Trophoblast cell (in vitro differentiated cells and primary cell): ENCODE measurements around the gene SEC22A.

Source experiments
- DNase-seq, 2 donors: peaks; one replicate each; pipeline ENCODE4 v3.0.0-alpha.2; 2016
- H2AFZ ChIP-seq: 2 replicates; pipeline ENCODE4 v1.6.1; 2013; ENCODE audit warnings: low read length, moderate library complexity, mild to moderate bottlenecking; ENCODE audit not compliant: insufficient read depth, poor library complexity
- H2AK5ac ChIP-seq: 2 replicates; pipeline ENCODE4 v1.6.1; 2013; ENCODE audit warnings: mild to moderate bottlenecking, low read length
- H2BK120ac ChIP-seq: 2 replicates; pipeline ENCODE4 v1.6.1; 2013; ENCODE audit warnings: low read length, mild to moderate bottlenecking, moderate library complexity; ENCODE audit not compliant: insufficient read depth, poor library complexity
- H2BK12ac ChIP-seq: 2 replicates; pipeline ENCODE4 v1.6.1; 2013; ENCODE audit warnings: mild to moderate bottlenecking, low read length, moderate library complexity
- H2BK5ac ChIP-seq: 2 replicates; pipeline ENCODE4 v1.6.1; 2013; ENCODE audit warnings: low read length, low read depth, moderate library complexity, mild to moderate bottlenecking; ENCODE audit not compliant: poor library complexity
- H3K14ac ChIP-seq: 2 replicates; pipeline ENCODE4 v1.6.1; 2013; ENCODE audit warnings: mild to moderate bottlenecking, low read length
- H3K18ac ChIP-seq: 2 replicates; pipeline ENCODE4 v1.6.1; 2013; ENCODE audit warnings: mild to moderate bottlenecking, low read length
- H3K23ac ChIP-seq: 2 replicates; pipeline ENCODE4 v1.6.1; 2013; ENCODE audit warnings: low read length
- H3K27ac ChIP-seq: 2 replicates; pipeline ENCODE4 v1.5.1; 2013; ENCODE audit warnings: low read depth, mild to moderate bottlenecking, inconsistent platforms, low read length, moderate library complexity
- H3K27me3 ChIP-seq: 2 replicates; pipeline ENCODE4 v1.6.1; 2013; ENCODE audit warnings: inconsistent platforms, mild to moderate bottlenecking, low read length, moderate library complexity; ENCODE audit not compliant: insufficient read depth
- H3K36me3 ChIP-seq, 2 experiments: 1 replicate in 1 of 2; 2 replicates in 1 of 2; pipeline ENCODE4 v1.6.1; 2013; ENCODE audit warnings: low read length in 2 of 2, mild to moderate bottlenecking in 2 of 2, moderate library complexity in 1 of 2; ENCODE audit not compliant: insufficient read depth in 2 of 2, control insufficient read depth in 1 of 2
- H3K4ac ChIP-seq: 2 replicates; pipeline ENCODE4 v1.6.1; 2013; ENCODE audit warnings: low read depth, mild to moderate bottlenecking, low read length, moderate library complexity
- H3K4me1 ChIP-seq, 2 experiments: 1 replicate in 1 of 2; 2 replicates in 1 of 2; pipeline ENCODE4 v1.6.1; 2013; ENCODE audit warnings: low read length in 2 of 2, mild to moderate bottlenecking in 2 of 2, moderate library complexity in 1 of 2; ENCODE audit not compliant: insufficient read depth in 2 of 2, control insufficient read depth in 1 of 2
- H3K4me2 ChIP-seq: 2 replicates; pipeline ENCODE4 v1.6.1; 2013; ENCODE audit warnings: inconsistent platforms, mild to moderate bottlenecking, low read length, moderate library complexity
- H3K4me3 ChIP-seq: 2 replicates; pipeline ENCODE4 v1.5.1; 2013; ENCODE audit warnings: mild to moderate bottlenecking, low read depth, low read length, inconsistent platforms
- H3K79me1 ChIP-seq: one replicate; pipeline ENCODE4 v1.6.1; 2013; ENCODE audit warnings: low read length
- H3K79me2 ChIP-seq: 2 replicates; pipeline ENCODE4 v1.6.1; 2013; ENCODE audit warnings: low read length, mild to moderate bottlenecking; ENCODE audit not compliant: control insufficient read depth, insufficient read depth, poor library complexity
- H3K9ac ChIP-seq: 2 replicates; pipeline ENCODE4 v1.6.1; 2013; ENCODE audit warnings: mild to moderate bottlenecking, low read length
- H3K9me3 ChIP-seq: 2 replicates; pipeline ENCODE4 v1.6.1; 2013; ENCODE audit warnings: low read depth, mild to moderate bottlenecking, control low read depth, inconsistent platforms, low read length; ENCODE audit not compliant: insufficient read depth
- H4K12ac ChIP-seq: 2 replicates; pipeline ENCODE4 v1.6.1; 2013; ENCODE audit warnings: low read depth, mild to moderate bottlenecking, low read length, moderate library complexity
- H4K8ac ChIP-seq: 2 replicates; pipeline ENCODE4 v1.6.1; 2013; ENCODE audit warnings: low read depth, mild to moderate bottlenecking, low read length, moderate library complexity
- H4K91ac ChIP-seq: one replicate; pipeline ENCODE4 v1.6.1; 2013; ENCODE audit warnings: low read depth, mild to moderate bottlenecking, low read length, moderate library complexity
- WGBS: extraction: QIAGEN DNeasy Blood & Tissue Kit; methylation state at CpG from one replicate; pipeline ENCODE4 v1.1.7; 2013; ENCODE audit warnings: missing lambda C conversion rate; ENCODE audit not compliant: insufficient read length, insufficient coverage; ENCODE audit errors: extremely low coverage; 5-methylcytosine and 5-hydroxymethylcytosine counted together

The SEC22A gene

DNA sequence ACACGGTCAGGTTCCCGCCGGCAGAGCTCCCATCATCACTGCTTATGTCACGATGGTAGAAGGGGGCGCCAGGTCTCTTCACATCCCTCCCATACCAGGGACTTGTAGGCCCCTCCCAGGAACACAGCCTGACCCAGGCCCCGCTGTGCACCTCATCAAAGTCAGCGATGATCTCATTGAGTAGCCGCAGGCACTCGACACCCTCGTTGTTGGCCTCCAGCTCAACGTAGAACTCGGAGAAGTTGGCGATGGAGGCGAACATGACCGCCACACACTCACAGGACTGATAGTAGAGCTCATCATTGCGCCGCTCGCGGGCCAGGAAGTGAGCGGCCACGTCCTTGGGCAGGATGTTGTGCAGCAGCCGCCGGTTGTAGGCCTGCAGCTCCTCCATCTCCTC, 89.2 kb downstream of the SEC22A start:
- H3K18ac ChIP-seq: no peak overlapping the region
- no peak overlapping the region for H4K12ac ChIP-seq
- WGBS: no CpG with 5 or more reads among the region's 23 CpGs
- H2AFZ ChIP-seq: no peak overlapping the region
- H3K4me3 ChIP-seq: no peak overlapping the region
- H2BK12ac ChIP-seq: no peak overlapping the region
- no peaks in the 10 kb centered on the region for H3K27me3 ChIP-seq
- H3K9me3 ChIP-seq: peaks cover 2% of the 10 kb centered on the region
- no peak overlapping the region for H3K4me2 ChIP-seq
- H3K14ac ChIP-seq: no peak overlapping the region
- no peak overlapping the region for H3K9ac ChIP-seq
- no peaks in the 10 kb centered on the region for H3K79me2 ChIP-seq
- H2BK120ac ChIP-seq: no peak overlapping the region
- no peak overlapping the region for H4K91ac ChIP-seq
- H3K27ac ChIP-seq: no peak overlapping the region
- H2BK5ac ChIP-seq: no peak overlapping the region
- no peaks in the 10 kb centered on the region for H3K36me3 ChIP-seq
- H2AK5ac ChIP-seq: no peak overlapping the region
- H3K4ac ChIP-seq: no peak overlapping the region
- H3K23ac ChIP-seq: no peak overlapping the region
- H4K8ac ChIP-seq: no peak overlapping the region
- DNase-seq: no peak
- H3K4me1 ChIP-seq: peaks cover 0 to 2% of the 10 kb centered on the region in 2 experiments
- H3K79me1 ChIP-seq: no peaks in the 10 kb centered on the region

GRCh38 chr3:123291404-123291803, 89.7 kb downstream of the SEC22A start:
- Histone ChIP-seq H3K4me1 (no peaks in the 10 kb centered on the region), H3K79me2 (no peaks in the 10 kb centered on the region), H3K4me3 (no peak overlapping the region), H3K18ac (no peak overlapping the region), H3K27ac (no peak overlapping the region), H4K91ac (no peak overlapping the region), H3K9me3 (peaks cover 2% of the 10 kb centered on the region), H2AFZ (no peak overlapping the region), H4K8ac (no peak overlapping the region), H3K36me3 (no peaks in the 10 kb centered on the region), H3K4ac (no peak overlapping the region), H2BK5ac (no peak overlapping the region), H4K12ac (no peak overlapping the region), H3K9ac (no peak overlapping the region), H3K23ac (no peak overlapping the region), H3K79me1 (no peaks in the 10 kb centered on the region), H2AK5ac (no peak overlapping the region), H3K27me3 (no peaks in the 10 kb centered on the region), H3K14ac (no peak overlapping the region), H2BK120ac (no peak overlapping the region), H3K4me2 (no peak overlapping the region), H2BK12ac (no peak overlapping the region)
- DNase-seq: no peak
- no CpG with 5 or more reads among the region's 7 CpGs for WGBS

GRCh38 chr3:123292321-123293310, 90.9 kb downstream of the SEC22A start:
- Histone ChIP-seq H4K12ac (no peak overlapping the region), H3K4me3 (no peak overlapping the region), H2AFZ (no peak overlapping the region), H2BK5ac (no peak overlapping the region), H2BK120ac (no peak overlapping the region), H3K4ac (no peak overlapping the region), H2BK12ac (no peak overlapping the region), H3K36me3 (no peaks in the 10 kb centered on the region), H3K9ac (no peak overlapping the region), H3K23ac (no peak overlapping the region), H2AK5ac (no peak overlapping the region), H4K91ac (no peak overlapping the region), H4K8ac (no peak overlapping the region), H3K27me3 (no peaks in the 10 kb centered on the region), H3K18ac (no peak overlapping the region), H3K14ac (no peak overlapping the region), H3K4me2 (no peak overlapping the region), H3K27ac (no peak overlapping the region), H3K4me1 (no peaks in the 10 kb centered on the region), H3K9me3 (peaks cover 2% of the 10 kb centered on the region), H3K79me1 (no peaks in the 10 kb centered on the region), H3K79me2 (no peaks in the 10 kb centered on the region)
- DNase-seq: peak in 1 of 2 donors; percentile 32
- no CpG with 5 or more reads among the region's 15 CpGs for WGBS

DNA sequence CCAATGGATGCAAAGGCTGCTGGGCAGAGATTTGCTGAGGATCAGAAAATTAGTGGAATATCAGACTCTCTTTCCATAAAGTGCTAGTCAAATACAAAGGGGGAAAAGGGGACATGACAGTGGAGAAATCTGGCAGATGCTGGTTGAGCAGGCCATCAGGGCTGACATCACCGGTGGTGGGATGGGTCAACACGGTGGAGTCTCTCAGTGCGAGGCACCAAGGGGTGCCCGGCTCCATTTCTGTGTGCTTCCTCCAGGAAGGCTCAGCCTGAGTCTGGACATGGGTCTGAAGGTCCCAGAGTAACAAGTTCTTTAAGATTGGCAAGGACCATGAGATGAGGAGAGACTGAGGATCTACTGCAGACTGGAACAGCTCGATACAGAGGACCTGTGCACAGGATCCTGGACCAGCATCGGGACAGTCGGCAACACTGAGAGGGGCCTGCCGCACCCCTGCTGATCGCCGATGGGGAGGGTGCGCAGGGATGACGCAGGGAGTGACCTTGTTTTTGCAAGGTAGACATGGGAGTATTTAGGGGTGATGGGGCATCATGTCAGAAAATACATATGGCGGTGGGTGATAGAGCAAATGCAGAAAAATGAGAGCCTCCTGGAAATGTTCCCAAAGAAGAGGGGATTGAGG, 92.7 kb downstream of the SEC22A start:
- Histone ChIP-seq H2AFZ (no peak overlapping the region), H4K8ac (no peak overlapping the region), H3K4ac (no peak overlapping the region), H3K27me3 (no peaks in the 10 kb centered on the region), H3K4me1 (no peaks in the 10 kb centered on the region), H3K23ac (no peak overlapping the region), H4K12ac (no peak overlapping the region), H3K4me2 (no peak overlapping the region), H2AK5ac (no peak overlapping the region), H3K9me3 (peaks cover 2% of the 10 kb centered on the region), H2BK12ac (no peak overlapping the region), H3K79me2 (no peaks in the 10 kb centered on the region), H3K79me1 (no peaks in the 10 kb centered on the region), H3K9ac (no peak overlapping the region), H3K36me3 (no peaks in the 10 kb centered on the region), H2BK5ac (no peak overlapping the region), H2BK120ac (no peak overlapping the region), H4K91ac (no peak overlapping the region), H3K4me3 (no peak overlapping the region), H3K27ac (no peak overlapping the region), H3K18ac (no peak overlapping the region), H3K14ac (no peak overlapping the region)
- DNase-seq: no peak
- WGBS: no CpG with 5 or more reads among the region's 13 CpGs
